NOMO-1 treated with dmso at 0.1 percent for 144 hours (cell line): ENCODE results near the gene SOD3.

Experiments
- DNase-seq: peaks from one replicate; lab custom pipeline; 2025; ENCODE audit not compliant: unreplicated experiment; lab: John Stamatoyannopoulos, UW

SOD3 gene

GRCh38 chr4:24801136-24801855 lies 5.9 kb downstream of the SOD3 start:
- DNase-seq, result no peak

DNA sequence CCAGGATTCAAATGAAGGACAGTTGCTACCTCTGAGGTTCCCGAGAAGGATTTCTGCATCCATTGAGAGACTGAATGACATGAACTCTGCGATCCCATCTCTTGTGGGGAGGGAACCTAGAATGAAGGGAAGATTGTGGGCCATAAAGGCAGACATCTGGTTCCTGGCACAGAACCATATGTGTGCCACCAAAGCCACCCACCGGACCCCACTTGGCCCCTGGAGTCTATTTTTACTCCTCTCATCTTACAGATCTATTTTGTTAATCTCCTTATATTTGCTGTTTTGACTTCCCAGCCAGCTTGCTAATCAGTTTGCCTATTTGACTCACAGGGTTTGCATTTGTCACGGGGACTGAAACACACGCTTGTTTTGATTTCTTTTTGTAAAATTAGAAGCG lies 7.3 kb downstream of the SOD3 start:
- DNase-seq, result no peak

DNA sequence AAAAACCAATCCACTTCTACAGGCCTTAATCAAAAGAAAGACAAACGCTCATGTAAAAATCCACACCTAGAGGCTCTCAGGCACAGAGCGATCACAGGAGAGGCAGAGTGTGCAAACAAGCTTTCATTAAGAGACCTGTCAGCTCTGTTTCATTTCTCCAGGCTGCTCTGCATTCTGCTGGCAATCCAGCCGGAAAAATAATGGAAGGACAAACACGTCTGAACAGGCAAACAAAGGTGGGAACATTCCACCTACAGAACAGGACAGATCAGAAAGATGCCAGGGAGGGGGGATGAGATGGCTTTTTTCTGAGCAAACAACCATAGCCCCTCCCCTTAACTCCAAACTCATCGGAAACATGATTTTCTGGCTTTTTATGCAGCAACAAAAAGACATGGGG lies 9.7 kb downstream of the SOD3 start:
- no peak for DNase-seq

GRCh38 chr4:24805566-24805965 lies 10.2 kb downstream of the SOD3 start:
- DNase-seq, result no peak

DNA sequence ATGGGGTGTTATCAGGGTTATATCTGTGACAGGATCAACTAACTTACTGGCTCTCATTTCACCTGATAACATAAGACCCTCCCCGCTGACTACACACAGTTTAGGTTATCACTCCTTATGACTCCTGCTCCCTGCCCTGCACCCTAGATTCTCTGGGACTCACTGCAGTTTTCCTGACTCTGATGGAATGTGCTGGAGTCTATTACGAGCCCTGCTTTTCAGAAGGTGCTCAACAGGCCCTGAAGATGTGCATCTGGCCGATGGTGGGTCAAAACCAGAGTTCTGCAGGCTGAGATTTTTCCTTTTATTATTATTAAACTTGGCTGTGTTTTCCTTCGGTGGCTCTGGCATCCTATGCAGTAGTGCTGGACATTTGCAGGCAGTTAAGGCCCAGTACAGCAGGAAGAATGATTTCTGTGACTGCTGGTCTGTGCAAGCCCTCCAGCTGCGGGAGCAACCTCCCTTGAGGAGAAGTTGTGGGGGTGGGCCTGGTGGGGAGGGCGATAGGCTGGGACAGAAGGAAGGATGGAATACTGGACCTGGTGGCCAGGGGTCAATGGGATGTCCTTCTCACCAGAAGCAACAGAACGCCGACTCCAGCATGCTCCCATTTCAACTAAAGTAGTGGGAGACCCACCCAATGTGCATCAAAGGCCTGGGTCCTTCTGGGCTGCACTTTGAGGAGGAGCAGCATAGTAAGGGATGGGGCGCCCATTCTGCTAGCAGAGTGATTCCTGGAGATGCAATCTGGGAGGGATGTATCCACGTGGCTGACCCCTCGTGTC lies 11.0 kb downstream of the SOD3 start:
- no peak for DNase-seq

GRCh38 chr4:24807611-24808010 lies 12.2 kb downstream of the SOD3 start:
- DNase-seq, result no peak

GRCh38 chr4:24808261-24808660 lies 12.9 kb downstream of the SOD3 start:
- no peak for DNase-seq

DNA sequence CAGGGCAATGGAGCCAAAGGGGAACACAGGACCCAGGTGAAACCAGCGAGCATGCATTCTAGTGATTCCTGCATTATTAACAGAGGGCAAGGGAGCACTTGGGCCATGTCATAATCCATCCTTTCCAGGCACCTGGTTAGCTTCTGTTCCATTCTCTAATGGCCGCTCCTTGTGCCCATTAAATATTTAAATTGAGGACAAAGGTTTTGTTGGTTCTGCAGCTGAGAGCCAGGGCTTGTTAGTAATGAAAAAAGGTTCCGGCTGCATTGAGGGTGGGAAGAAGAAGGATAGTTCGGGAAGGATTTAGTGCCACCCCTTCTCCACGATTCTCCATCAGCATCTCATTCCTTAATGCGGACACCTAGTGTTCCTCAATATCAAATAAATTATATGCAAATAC lies 13.6 kb downstream of the SOD3 start:
- no peak for DNase-seq

DNA sequence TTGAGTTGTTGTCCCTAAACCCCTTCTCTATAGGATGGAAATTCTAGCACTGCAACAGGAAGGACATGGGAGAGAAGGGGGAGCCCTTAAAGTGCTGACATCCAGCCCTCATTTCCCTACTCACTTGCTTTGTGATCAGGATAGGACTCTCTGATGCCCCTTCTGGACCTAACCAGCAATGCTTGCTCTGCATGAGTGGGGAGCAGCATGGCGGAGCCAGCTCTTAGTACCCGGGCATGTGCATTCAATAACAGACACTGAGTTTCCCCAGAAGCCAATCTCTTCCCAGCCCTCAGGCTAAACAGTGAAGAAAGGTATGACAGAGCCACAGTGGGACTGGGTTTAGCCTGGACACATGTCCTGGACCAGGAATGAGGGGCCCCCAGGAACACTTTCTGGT lies 14.0 kb downstream of the SOD3 start:
- no peak for DNase-seq

DNA sequence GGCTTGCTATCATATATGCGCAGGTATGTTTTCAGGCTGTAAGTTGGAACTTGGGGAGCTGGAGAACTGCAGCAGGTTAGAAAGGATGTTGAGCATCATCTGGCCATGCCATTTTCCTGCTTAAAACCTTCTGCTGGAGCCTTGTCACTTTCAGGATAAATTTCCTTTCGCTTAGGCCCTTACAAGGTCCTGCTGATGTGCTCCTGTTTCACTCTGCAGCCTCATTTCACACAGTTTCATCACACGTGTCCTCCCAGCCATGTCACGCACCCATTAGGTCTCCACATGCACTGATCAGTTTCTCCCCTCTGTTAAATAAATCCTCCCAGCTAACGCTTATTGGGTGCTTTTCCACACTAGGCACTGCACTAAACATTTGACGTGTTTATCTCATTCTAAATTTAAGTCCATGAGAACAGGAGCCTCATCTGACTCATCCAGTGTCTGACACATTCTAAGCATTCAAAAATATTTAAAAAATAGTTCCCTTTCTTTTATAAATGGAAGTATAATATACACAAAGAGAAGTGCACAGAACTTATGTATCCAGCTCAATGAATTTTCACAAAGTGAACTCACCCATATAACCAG lies 14.5 kb downstream of the SOD3 start:
- no peak for DNase-seq

- DNase-seq, result no peak
These were observed 15.7 kb downstream of the SOD3 start for GRCh38 chr4:24810871-24811631.

GRCh38 chr4:24813732-24814131 lies 18.4 kb downstream of the SOD3 start:
- no peak for DNase-seq

DNA sequence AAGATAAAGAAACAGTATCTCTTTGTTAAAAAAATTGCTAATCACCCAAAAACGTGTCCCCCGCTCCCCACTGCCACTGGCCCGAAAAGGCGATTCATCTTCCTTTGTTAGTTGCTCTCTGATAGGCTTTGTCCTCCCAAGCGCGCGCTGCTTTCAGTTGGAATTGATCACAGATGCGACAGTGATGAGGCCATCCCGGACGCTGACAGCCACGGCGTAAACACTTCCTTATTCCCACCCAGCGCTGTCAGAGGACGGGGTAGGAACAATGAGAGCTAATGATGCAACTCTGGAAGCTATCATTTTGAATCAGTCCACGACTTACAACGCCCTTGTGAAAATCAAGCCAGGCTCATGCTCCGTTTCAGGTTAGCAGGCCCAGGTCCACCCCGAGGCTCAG lies 21.4 kb downstream of the SOD3 start:
- no peak for DNase-seq

GRCh38 chr4:24820541-24820940 lies 25.2 kb downstream of the SOD3 start:
- DNase-seq, result no peak

DNA sequence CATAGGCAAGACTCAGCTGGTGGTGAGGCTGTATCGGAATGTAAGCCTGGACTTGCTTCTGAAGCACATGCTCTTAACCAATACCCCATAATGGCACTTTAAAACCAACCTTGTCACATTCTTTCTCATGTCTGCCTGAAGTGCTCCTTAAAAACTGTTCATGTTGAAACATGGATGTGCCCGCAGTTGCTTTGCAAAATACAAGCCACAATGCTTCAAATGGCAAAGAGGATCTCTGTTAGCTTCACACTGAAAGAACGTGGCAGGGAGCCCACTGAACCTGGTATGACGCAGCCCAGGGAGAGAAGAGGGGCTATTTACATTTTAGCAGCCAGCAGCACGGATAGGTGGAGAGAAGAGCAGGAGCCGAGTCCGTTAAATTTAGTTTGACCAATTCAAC lies 29.3 kb downstream of the SOD3 start:
- DNase-seq, result no peak

DNA sequence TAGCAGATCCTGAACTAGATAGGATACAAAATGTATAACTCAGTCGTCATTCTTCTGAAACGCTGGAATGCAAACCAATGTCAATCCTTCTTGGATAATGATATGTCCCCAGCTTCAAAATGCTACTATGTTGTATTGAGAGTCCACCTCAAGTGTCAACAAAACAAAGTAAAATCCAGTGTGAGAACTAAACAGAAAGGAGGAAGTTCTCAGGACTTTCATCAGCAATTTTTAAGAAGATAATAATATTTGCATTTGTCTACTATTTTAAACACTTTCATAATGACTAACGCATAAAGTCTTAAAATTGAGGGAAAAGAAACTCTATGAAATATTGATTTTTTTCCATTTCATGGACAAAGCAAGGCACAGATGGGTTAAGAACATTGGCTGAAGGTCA lies 36.3 kb downstream of the SOD3 start:
- no peak for DNase-seq

GRCh38 chr4:24835696-24836095 lies 40.3 kb downstream of the SOD3 start:
- no peak for DNase-seq

DNA sequence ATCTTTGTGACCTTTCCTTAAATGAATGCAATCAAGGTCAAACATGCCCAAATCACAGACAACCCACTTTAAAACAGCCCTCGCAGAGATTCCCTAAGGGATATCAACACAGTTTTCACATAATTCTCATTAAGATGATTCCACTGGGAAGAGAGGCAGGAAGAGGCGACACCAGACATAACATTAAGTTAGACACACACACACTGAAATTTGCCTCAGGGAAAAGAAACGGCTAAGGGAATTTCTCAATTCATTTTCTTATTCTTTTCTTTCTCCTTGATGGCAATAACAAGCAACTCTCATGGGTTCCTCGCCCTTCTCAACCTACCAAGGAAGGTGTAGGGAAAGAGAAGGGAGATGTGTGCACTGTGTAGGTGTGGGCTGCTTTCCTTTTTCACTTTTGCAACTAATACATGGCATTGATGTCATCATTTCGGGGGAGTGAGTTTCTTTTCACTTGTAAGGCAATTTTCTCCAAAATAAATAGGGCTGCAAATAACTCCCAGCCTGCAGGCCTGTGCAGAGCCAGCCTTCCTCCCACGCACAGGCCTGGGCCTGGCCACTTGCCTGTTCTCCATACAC lies 41.4 kb downstream of the SOD3 start:
- DNase-seq, result no peak

- no peak for DNase-seq
These were observed 42.0 kb downstream of the SOD3 start for GRCh38 chr4:24837336-24837735.

- DNase-seq, result no peak
These were observed 42.4 kb downstream of the SOD3 start for GRCh38 chr4:24837781-24838180.

DNA sequence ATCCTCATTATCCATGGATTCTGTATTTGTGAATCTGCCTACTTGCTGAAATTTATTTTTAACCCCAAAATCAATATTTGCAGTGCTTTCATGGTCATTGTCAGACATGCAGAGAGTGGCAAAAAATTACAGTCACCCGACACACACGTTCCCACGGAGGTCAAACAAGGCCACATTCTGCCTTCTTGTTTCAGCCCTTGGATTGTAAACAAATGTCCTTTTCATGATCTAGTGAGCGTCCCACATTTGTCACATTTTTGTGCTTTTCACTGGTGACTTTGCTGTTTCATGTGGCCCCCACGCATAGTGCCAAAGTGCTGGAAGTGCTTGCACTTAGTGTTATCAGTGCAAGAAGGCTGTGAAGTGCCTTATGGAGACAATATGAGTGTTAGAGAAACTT lies 45.0 kb downstream of the SOD3 start:
- no peak for DNase-seq
